ENCODE results near the gene DHRS3. TPM values are rescaled to one million over a fixed set of nuclear protein-coding genes. Genes with fewer than 3 reads are reported as not detected.

Gene DHRS3
- polyA plus RNA-seq, 1 of the 3 experiments (the other 2 are of a cell fraction) = 44.8 TPM

DNA sequence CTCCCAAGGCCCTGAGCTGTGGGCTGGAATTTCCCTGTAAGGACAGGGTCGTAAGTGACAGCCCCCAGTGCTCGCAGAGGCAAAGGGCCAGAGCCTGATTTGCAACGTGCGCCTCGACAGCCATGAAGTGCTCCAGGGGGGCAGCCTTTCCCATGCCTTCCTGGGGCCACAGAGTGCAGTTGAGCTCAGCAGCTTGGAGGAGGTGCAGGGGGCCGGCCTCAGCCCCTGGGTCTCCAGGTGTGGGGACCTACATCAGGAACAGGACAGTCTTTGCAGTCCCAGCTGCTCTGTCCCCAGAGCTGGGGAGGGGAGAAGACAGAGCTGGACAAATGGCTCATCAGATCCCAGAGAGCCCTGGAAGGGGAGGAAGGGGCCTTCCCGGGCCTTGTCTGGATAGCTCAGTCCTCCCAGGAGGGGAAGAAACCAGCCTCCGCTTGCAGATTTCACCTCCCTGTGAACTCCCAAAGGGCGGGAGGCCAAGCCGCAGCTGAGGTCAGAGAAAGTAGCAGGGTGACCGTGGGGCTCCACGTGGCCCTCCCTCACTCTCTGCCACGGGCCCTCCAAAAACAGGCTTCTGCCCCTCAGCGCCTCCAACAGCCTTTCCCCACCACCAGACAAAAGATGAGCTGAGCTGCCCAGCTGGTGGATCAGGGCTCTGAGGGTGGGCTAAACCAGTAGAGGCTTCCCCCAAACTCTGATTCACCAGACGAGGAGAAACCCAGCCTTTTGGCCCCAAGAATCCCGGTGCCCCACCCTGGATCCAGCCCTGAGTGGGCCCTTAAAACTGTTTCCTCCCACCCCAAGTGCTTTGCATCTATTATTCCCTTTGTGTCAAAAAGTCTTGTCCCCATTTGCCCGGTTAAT lies 76.5 kb downstream of the DHRS3 start (continued):
- TF ChIP-seq, protein P1, sequence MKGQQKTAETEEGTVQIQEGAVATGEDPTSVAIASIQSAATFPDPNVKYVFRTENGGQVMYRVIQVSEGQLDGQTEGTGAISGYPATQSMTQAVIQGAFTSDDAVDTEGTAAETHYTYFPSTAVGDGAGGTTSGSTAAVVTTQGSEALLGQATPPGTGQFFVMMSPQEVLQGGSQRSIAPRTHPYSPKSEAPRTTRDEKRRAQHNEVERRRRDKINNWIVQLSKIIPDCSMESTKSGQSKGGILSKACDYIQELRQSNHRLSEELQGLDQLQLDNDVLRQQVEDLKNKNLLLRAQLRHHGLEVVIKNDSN (IDR thresholded peaks at IDR 0.05; ENCODE audit: borderline replicate concordance, low read depth) = no peak
- TF ChIP-seq FOSL2 (IDR thresholded peaks at IDR 0.05; ENCODE audit: borderline replicate concordance, low read depth) (no peak), FOXM1 (IDR thresholded peaks at IDR 0.05; ENCODE audit: low read depth) (no peak), POLR2AphosphoS5 (IDR thresholded peaks at IDR 0.05; ENCODE audit: low read depth, low read length) (no peak), RAD21 (IDR thresholded peaks at IDR 0.05; ENCODE audit: low read length) (no peak), GATA2 (CRISPR knock-in tag; IDR thresholded peaks at IDR 0.05) (no peak), JUND (IDR thresholded peaks at IDR 0.05) (no peak)

DNA sequence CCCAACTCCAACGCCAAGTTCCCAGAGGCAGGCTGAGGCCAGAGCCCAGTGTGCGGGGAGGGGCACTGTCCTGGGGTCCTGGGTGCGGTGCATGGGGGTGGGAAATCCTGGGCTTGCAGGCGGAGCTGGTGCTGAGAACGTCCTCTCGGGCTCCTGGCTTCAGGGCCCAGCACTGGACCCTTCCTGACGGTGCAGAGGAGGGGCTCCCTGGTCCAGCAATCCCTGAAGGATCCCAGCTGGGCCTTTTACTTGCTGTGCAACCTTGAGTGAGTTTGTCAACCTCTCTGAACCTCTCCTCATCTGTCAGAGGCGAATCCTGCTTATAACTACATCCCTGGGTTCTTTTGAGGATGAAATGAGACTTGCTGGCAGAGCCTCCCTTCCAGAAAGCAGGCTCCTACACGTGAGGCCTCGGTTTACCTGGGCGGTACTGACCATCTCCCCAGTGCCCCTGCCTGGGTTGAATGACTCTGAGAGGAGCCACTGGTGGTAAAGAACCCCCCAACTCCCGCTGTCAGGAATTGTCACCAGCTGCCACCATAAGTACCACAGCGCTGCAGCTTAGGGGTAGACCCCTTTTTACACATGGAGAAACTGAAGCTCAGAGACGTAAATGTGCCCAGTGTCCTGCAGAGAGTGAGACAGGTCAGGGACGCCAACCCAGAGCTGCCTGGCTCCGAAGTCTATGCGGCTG lies 77.3 kb downstream of the DHRS3 start:
- WGBS (ENCODE audit: low lambda C conversion rate) = 92% methylated on average over 6 of the region's 17 CpGs
- Histone ChIP-seq H3K27ac (ENCODE audit: low read depth in 2 of 2, low read length in 1 of 2) (no peak overlapping the region), H3K9me3 (no peaks in the 10 kb centered on the region), H3K27me3 (ENCODE audit: insufficient read depth) (no peaks in the 10 kb centered on the region), H3K9me2 (no peaks in the 10 kb centered on the region), H4K20me1 (ENCODE audit: insufficient read depth) (no peaks in the 10 kb centered on the region), H3K4me1 (ENCODE audit: control insufficient read depth in 1 of 2, insufficient read depth in 2 of 2, low read depth in 1 of 2, low read length in 1 of 2) (peaks cover 0 to 4% of the 10 kb centered on the region in 2 experiments; a peak in 1 of 4 replicates), H3K4me3 (ENCODE audit: low read depth in 2 of 2, low read length in 1 of 2) (no peak overlapping the region), H3K4me2 (no peak overlapping the region), H2AFZ (ENCODE audit: low read depth) (no peak overlapping the region), H3F3A (replicated peaks; ENCODE audit: insufficient read depth) (peaks cover 4% of the 10 kb centered on the region), H3K36me3 (replicated peaks in 1 of 2; ENCODE audit: control insufficient read depth in 1 of 2, insufficient read depth in 2 of 2, low read length in 1 of 2) (no peaks in the 10 kb centered on the region), H3K79me2 (ENCODE audit: insufficient read depth) (no peaks in the 10 kb centered on the region), H3K9ac (no peak overlapping the region)
- POLR2A ChIA-PET = no interaction called here
- DNase-seq = no peak
- CTCF ChIA-PET = interaction anchor here (0.6 to 1.6 kb wide), 3 partner anchors 61 to 83 kb away, joined by 3 to 4 read pairs (median 3); no protein-coding TSS in a partner anchor
- TF ChIP-seq RXRA (IDR thresholded peaks at IDR 0.05; ENCODE audit: borderline replicate concordance, low read depth) (no peak), RFX5 (IDR thresholded peaks at IDR 0.05; ENCODE audit: low read length) (no peak), FOXM1 (IDR thresholded peaks at IDR 0.05; ENCODE audit: low read depth) (no peak), JUND (IDR thresholded peaks at IDR 0.05) (no peak), SIN3A (IDR thresholded peaks at IDR 0.05; ENCODE audit: borderline replicate concordance, low read depth, low read length) (no peak), GATA2 (CRISPR knock-in tag; IDR thresholded peaks at IDR 0.05) (no peak), EZH2phosphoT487 (IDR thresholded peaks at IDR 0.05; ENCODE audit: borderline replicate concordance, low read depth) (no peak), CHD2 (IDR thresholded peaks at IDR 0.05; ENCODE audit: low read length, partially characterized antibody) (no peak), FOSL2 (IDR thresholded peaks at IDR 0.05; ENCODE audit: borderline replicate concordance, low read depth) (no peak)
- TF ChIP-seq, protein P1 (IDR thresholded peaks at IDR 0.05; ENCODE audit: borderline replicate concordance, low read depth) = no peak
- TF ChIP-seq, protein P2, sequence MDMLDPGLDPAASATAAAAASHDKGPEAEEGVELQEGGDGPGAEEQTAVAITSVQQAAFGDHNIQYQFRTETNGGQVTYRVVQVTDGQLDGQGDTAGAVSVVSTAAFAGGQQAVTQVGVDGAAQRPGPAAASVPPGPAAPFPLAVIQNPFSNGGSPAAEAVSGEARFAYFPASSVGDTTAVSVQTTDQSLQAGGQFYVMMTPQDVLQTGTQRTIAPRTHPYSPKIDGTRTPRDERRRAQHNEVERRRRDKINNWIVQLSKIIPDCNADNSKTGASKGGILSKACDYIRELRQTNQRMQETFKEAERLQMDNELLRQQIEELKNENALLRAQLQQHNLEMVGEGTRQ (IDR thresholded peaks at IDR 0.05; ENCODE audit: borderline replicate concordance, low read depth, low read length) = no peak
- TF ChIP-seq, protein P3, sequence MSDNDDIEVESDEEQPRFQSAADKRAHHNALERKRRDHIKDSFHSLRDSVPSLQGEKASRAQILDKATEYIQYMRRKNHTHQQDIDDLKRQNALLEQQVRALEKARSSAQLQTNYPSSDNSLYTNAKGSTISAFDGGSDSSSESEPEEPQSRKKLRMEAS (IDR thresholded peaks at IDR 0.05; ENCODE audit: low read depth) = no peak
- TF ChIP-seq, protein P4, sequence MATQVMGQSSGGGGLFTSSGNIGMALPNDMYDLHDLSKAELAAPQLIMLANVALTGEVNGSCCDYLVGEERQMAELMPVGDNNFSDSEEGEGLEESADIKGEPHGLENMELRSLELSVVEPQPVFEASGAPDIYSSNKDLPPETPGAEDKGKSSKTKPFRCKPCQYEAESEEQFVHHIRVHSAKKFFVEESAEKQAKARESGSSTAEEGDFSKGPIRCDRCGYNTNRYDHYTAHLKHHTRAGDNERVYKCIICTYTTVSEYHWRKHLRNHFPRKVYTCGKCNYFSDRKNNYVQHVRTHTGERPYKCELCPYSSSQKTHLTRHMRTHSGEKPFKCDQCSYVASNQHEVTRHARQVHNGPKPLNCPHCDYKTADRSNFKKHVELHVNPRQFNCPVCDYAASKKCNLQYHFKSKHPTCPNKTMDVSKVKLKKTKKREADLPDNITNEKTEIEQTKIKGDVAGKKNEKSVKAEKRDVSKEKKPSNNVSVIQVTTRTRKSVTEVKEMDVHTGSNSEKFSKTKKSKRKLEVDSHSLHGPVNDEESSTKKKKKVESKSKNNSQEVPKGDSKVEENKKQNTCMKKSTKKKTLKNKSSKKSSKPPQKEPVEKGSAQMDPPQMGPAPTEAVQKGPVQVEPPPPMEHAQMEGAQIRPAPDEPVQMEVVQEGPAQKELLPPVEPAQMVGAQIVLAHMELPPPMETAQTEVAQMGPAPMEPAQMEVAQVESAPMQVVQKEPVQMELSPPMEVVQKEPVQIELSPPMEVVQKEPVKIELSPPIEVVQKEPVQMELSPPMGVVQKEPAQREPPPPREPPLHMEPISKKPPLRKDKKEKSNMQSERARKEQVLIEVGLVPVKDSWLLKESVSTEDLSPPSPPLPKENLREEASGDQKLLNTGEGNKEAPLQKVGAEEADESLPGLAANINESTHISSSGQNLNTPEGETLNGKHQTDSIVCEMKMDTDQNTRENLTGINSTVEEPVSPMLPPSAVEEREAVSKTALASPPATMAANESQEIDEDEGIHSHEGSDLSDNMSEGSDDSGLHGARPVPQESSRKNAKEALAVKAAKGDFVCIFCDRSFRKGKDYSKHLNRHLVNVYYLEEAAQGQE (IDR thresholded peaks at IDR 0.05; ENCODE audit: low read depth, low read length) = no peak
